HFF-Myc (cell line): ENCODE measurements around the gene SKAP2.

Experiments used
- DNase-seq: peaks from one replicate; pipeline ENCODE4 v3.0.0-alpha.2; 2011; ENCODE audit warnings: low read depth; ENCODE audit errors: extremely low read depth
- H3K4me3 ChIP-seq: replicated peaks from 2 replicates; pipeline ENCODE4 v1.5.1; 2011; ENCODE audit warnings: low read depth, mild to moderate bottlenecking, control low read depth, low read length
- TF ChIP-seq, protein P1 (sequence below): IDR thresholded peaks from 2 replicates; pipeline ENCODE4 v1.5.1; 2012; ENCODE audit warnings: mild to moderate bottlenecking, low read depth, low read length, control low read depth; ENCODE audit errors: missing control alignments

Gene SKAP2

DNA sequence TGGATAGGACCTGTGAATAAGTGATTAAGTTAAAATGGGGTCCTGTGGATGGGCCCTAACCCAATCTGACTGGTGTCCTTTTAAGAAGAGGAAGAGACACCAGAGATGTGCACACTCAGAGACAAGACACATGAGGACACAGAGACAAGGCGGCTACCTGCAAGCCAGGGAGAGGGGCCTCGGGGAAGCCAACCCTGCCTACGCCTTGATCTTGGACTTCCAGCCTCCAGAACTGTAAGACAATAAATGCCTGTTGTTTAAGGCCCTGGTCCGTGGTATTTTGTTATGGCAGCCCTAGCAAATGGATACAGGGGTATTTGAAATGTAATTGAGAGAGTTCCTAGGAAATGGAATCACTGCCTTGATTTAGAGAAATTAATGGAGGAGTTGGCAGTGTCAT lies 225.3 kb downstream of the SKAP2 start:
- TF ChIP-seq, protein P1, sequence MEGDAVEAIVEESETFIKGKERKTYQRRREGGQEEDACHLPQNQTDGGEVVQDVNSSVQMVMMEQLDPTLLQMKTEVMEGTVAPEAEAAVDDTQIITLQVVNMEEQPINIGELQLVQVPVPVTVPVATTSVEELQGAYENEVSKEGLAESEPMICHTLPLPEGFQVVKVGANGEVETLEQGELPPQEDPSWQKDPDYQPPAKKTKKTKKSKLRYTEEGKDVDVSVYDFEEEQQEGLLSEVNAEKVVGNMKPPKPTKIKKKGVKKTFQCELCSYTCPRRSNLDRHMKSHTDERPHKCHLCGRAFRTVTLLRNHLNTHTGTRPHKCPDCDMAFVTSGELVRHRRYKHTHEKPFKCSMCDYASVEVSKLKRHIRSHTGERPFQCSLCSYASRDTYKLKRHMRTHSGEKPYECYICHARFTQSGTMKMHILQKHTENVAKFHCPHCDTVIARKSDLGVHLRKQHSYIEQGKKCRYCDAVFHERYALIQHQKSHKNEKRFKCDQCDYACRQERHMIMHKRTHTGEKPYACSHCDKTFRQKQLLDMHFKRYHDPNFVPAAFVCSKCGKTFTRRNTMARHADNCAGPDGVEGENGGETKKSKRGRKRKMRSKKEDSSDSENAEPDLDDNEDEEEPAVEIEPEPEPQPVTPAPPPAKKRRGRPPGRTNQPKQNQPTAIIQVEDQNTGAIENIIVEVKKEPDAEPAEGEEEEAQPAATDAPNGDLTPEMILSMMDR: no peak
- DNase-seq: no peak
- no peak overlapping the region for H3K4me3 ChIP-seq

DNA sequence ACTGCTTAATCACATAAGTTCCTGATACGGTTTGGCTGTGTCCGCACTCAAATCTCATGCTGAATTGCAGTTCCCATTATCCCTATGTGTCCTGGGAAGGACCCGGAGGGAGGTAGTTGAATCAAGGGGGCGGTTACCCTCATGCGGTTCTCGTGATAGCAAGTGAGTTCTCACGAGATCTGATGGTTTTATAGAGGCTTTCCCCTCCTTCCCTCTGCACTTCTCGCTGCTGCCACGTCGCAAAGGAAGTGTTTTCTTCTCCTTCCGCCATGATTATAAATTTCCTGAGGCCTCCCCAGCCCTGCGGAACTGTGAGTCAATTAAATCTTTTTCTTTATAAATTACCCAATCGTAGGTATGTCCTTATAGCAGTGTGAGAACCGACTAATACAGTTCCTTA lies 226.2 kb downstream of the SKAP2 start:
- no peak overlapping the region for H3K4me3 ChIP-seq
- no peak for DNase-seq
- TF ChIP-seq, protein P1: no peak

DNA sequence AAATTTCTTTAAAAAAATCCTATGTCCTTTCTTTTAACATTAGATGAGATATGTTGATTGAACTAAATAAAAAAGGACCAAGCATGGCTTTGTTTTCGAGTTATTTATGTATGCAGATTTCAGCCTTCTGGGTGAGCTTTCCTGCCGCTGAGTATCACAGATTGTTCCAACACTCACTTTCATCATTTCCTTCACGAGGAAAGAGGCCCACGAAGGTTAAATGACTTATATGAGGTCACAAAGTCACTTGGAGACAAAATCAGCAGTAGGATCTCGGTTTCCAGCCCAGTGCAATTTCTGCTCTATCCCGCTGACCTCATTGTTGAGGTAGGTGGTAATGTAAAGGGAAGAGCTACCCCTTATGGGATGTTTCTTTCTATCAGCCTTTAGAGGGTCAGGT lies 226.8 kb downstream of the SKAP2 start:
- TF ChIP-seq, protein P1: no peak
- no peak for DNase-seq
- no peak overlapping the region for H3K4me3 ChIP-seq

DNA sequence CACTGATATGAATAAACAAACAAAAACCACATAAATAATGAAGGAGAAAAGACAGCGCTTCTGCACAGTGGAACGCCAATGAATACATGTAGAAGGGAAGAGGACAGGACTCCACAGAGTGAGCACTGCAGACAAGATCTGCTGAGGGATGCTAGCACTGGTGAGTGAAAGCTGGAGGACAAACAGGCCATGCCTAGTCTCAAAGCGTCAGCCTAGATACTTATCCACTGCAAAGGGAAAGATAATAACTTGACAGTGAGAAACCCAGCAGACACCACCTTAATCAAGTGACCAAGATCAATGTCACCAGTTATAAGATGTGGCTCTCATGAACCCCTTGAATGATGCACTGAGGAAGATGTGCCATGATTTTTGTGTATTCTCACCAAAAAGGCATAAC lies 227.6 kb downstream of the SKAP2 start:
- TF ChIP-seq, protein P1: no peak
- DNase-seq: no peak
- H3K4me3 ChIP-seq: no peak overlapping the region

DNA sequence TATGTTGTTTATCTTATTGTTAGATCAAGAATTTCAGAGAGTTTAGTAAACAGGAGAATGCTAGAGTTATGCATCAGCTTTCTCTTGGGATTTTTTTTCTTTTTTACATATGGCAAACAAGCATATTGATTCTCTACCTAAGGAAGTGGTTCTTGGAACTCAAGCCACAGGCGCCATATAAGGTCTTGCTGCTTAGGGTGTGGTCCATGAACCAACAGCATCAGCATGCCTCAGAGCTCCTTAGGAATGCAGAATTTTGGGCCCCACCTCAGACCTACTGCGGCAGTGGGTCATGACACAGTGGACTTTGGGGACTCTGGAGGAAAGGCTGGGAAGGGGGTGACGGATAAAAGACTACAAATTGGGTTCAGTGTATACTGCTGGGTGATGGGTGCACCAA lies 230.8 kb downstream of the SKAP2 start:
- H3K4me3 ChIP-seq: no peak overlapping the region
- TF ChIP-seq, protein P1: no peak
- no peak for DNase-seq

GRCh38 chr7:26631601-26632000 lies 232.8 kb downstream of the SKAP2 start:
- DNase-seq: no peak
- H3K4me3 ChIP-seq: no peak overlapping the region
- TF ChIP-seq, protein P1: no peak

- DNase-seq: no peak
- TF ChIP-seq, protein P1: no peak
- no peak overlapping the region for H3K4me3 ChIP-seq
These were observed 233.3 kb downstream of the SKAP2 start for GRCh38 chr7:26630941-26631580.
